Astrocyte of the spinal cord (primary cell): ENCODE data around the gene CORO6.

Experiments
- DNase-seq: peaks from one replicate; pipeline ENCODE4 v3.0.0; 2011; ENCODE audit warnings: low read depth, low spot score
- H3K4me3 ChIP-seq: 2 replicates; pipeline ENCODE4 v1.5.1; 2011; ENCODE audit warnings: low read depth, mild to moderate bottlenecking, low read length, moderate library complexity
- CTCF ChIP-seq: IDR thresholded peaks from 2 replicates; pipeline ENCODE4 v1.5.1; 2012; ENCODE audit warnings: low read depth, mild to moderate bottlenecking, low read length, inconsistent platforms
- in situ Hi-C: cut with HindIII; loops from 2 replicates; pipeline ENCODE4 v1.10.0; 2017; ENCODE audit warnings: low sequenced_read_pairs

The CORO6 gene

GRCh38 chr17:29583324-29584248 lies 39.1 kb downstream of the CORO6 start:
- no peak for TF ChIP-seq CTCF
- no peak for DNase-seq
- in situ Hi-C loops, result no loop called here
- H3K4me3 ChIP-seq, result no peak overlapping the region

GRCh38 chr17:29582772-29583171 lies 39.9 kb downstream of the CORO6 start:
- no peak for TF ChIP-seq CTCF
- no peak for DNase-seq
- H3K4me3 ChIP-seq, result no peak overlapping the region
- in situ Hi-C loops, result no loop called here

GRCh38 chr17:29582254-29582765 lies 40.4 kb downstream of the CORO6 start:
- no peak overlapping the region for H3K4me3 ChIP-seq
- in situ Hi-C loops, result no loop called here
- no peak for TF ChIP-seq CTCF
- DNase-seq, result no peak

GRCh38 chr17:29581583-29582253 lies 41.0 kb downstream of the CORO6 start:
- in situ Hi-C loops, result no loop called here
- no peak for TF ChIP-seq CTCF
- H3K4me3 ChIP-seq, result no peak overlapping the region
- no peak for DNase-seq

GRCh38 chr17:29579866-29580771 lies 42.6 kb downstream of the CORO6 start:
- no peak overlapping the region for H3K4me3 ChIP-seq
- in situ Hi-C loops, result no loop called here
- peak; percentile 87 for TF ChIP-seq CTCF
- DNase-seq, result peak; percentile 77
